BJ (cell line): Measurements from ENCODE around the gene TRABD. TPM values are rescaled to one million over a fixed set of nuclear protein-coding genes. Genes with fewer than 3 reads are reported as not detected.

Experiments
- CTCF ChIA-PET: fragments of 350-600 bp; formaldehyde crosslinking; extraction: SDS; loops from one replicate; lab custom pipeline; 2021; ENCODE audit warnings: antibody characterized with exemption, inconsistent platforms; lab: Yijun Ruan, JAX
- POLR2A ChIA-PET: fragments of 300-600 bp; sonication (Branson Sonifier 250); formaldehyde crosslinking; extraction: SDS; loops from one replicate; lab custom pipeline; 2021; ENCODE audit warnings: antibody characterized with exemption; lab: Charles Lee
- DNase-seq: peaks from one replicate; pipeline ENCODE4 v3.0.0-alpha.2; 2011; ENCODE audit warnings: low read depth
- H3K27me3 ChIP-seq: 2 replicates; pipeline ENCODE4 v1.6.0; 2011; ENCODE audit warnings: low read length; ENCODE audit not compliant: control insufficient read depth, insufficient read depth
- H3K36me3 ChIP-seq: 2 replicates; pipeline ENCODE4 v1.5.1; 2011; ENCODE audit warnings: low read length; ENCODE audit not compliant: control insufficient read depth, insufficient read depth
- H3K4me3 ChIP-seq: 2 replicates; pipeline ENCODE4 v1.5.1; 2011; ENCODE audit warnings: low read depth, mild to moderate bottlenecking, control low read depth, low read length
- CTCF ChIP-seq: IDR thresholded peaks from 2 replicates; pipeline ENCODE4 v1.5.1; 2011; ENCODE audit warnings: low read depth, mild to moderate bottlenecking, control low read depth, inconsistent platforms, low read length, moderate library complexity; ENCODE audit not compliant: insufficient read depth
- polyA plus RNA-seq: library from polyadenylated mRNA; depleted of rRNA; stranded (reverse); fragments of >200 nt; gene quantifications from 2 replicates; pipeline ENCODE4 v1.2.3, GENCODE V29; 2011

TRABD gene
- polyA plus RNA-seq, 1 experiment = 31.5 TPM

GRCh38 chr22:50153756-50154140 lies 32.0 kb upstream of the TRABD start:
- Histone ChIP-seq H3K4me3 (no peak overlapping the region), H3K36me3 (peaks cover 6% of the 10 kb centered on the region), H3K27me3 (no peaks in the 10 kb centered on the region)
- ChIA-PET CTCF (no interaction called here), POLR2A (no interaction called here)
- DNase-seq = no peak
- TF ChIP-seq CTCF = no peak

- peaks cover 6% of the 10 kb centered on the region for H3K36me3 ChIP-seq
- no peak overlapping the region for H3K4me3 ChIP-seq
- no peak for TF ChIP-seq CTCF
- DNase-seq = no peak
- H3K27me3 ChIP-seq = no peaks in the 10 kb centered on the region
- ChIA-PET CTCF (interaction anchor here (1.7 kb wide), 1 partner anchor 9 kb away, joined by 8 read pairs; no protein-coding TSS in a partner anchor), POLR2A (interaction anchor here (0.6 kb wide), 1 partner anchor 44 kb away, joined by 3 read pairs; no protein-coding TSS in a partner anchor)
Measured at GRCh38 chr22:50157709-50158375, 27.9 kb upstream of the TRABD start.

GRCh38 chr22:50160947-50161346 lies 24.8 kb upstream of the TRABD start:
- no peak overlapping the region for H3K4me3 ChIP-seq
- ChIA-PET CTCF (no interaction called here), POLR2A (no interaction called here)
- peaks cover 7% of the 10 kb centered on the region for H3K36me3 ChIP-seq
- H3K27me3 ChIP-seq = no peaks in the 10 kb centered on the region
- no peak for DNase-seq
- no peak for TF ChIP-seq CTCF

- TF ChIP-seq CTCF = no peak
- no peak overlapping the region for H3K4me3 ChIP-seq
- H3K27me3 ChIP-seq = no peaks in the 10 kb centered on the region
- CTCF ChIA-PET = no interaction called here
- POLR2A ChIA-PET = no interaction called here
- DNase-seq = no peak
- peaks cover 7% of the 10 kb centered on the region for H3K36me3 ChIP-seq
Measured at GRCh38 chr22:50161508-50162390, 24.0 kb upstream of the TRABD start.

GRCh38 chr22:50162391-50162956 lies 23.2 kb upstream of the TRABD start:
- DNase-seq = no peak
- POLR2A ChIA-PET = no interaction called here
- no peaks in the 10 kb centered on the region for H3K27me3 ChIP-seq
- no peak overlapping the region for H3K4me3 ChIP-seq
- TF ChIP-seq CTCF = no peak
- CTCF ChIA-PET = no interaction called here
- H3K36me3 ChIP-seq = peaks cover 7% of the 10 kb centered on the region
